Astrocyte (in vitro differentiated cells and primary cell): ENCODE results near the gene CISD1. TPM values are rescaled to one million over a fixed set of nuclear protein-coding genes. Genes with fewer than 3 reads are reported as not detected.

ENCODE experiments used
- DNase-seq: peaks from one replicate; pipeline ENCODE4 v3.0.0-alpha.2; 2010; ENCODE audit warnings: low read depth
- FAIRE-seq: peaks from 2 replicates; lab custom pipeline; 2011; peaks lifted over from hg19 to GRCh38; lab: Jason Lieb, UNC
- H2AFZ ChIP-seq: 2 replicates; pipeline ENCODE4 v1.6.0; 2012; ENCODE audit warnings: low read depth, low read length, inconsistent platforms
- H3K27ac ChIP-seq: 2 replicates; pipeline ENCODE4 v1.5.1; 2011; ENCODE audit warnings: low read depth, low read length, inconsistent platforms
- H3K27me3 ChIP-seq: 2 replicates; pipeline ENCODE4 v1.6.0; 2011; ENCODE audit warnings: low read length, inconsistent platforms; ENCODE audit not compliant: insufficient read depth
- H3K36me3 ChIP-seq: 2 replicates; pipeline ENCODE4 v1.5.1; 2011; ENCODE audit warnings: low read length, inconsistent platforms; ENCODE audit not compliant: insufficient read depth
- H3K4me1 ChIP-seq: 2 replicates; pipeline ENCODE4 v1.5.1; 2011; ENCODE audit warnings: low read length, inconsistent platforms; ENCODE audit not compliant: insufficient read depth
- H3K4me2 ChIP-seq: 2 replicates; pipeline ENCODE4 v1.6.0; 2012; ENCODE audit warnings: low read length, inconsistent platforms
- H3K4me3 ChIP-seq: 2 replicates; pipeline ENCODE4 v1.5.1; 2011; ENCODE audit warnings: low read depth, mild to moderate bottlenecking, low read length, inconsistent platforms; ENCODE audit not compliant: insufficient read depth
- H3K79me2 ChIP-seq: 2 replicates; pipeline ENCODE4 v1.6.0; 2012; ENCODE audit warnings: mild to moderate bottlenecking, low read length, inconsistent platforms; ENCODE audit not compliant: insufficient read depth
- H3K9ac ChIP-seq: 2 replicates; pipeline ENCODE4 v1.6.0; 2012; ENCODE audit warnings: mild to moderate bottlenecking, low read length, inconsistent platforms
- H3K9me3 ChIP-seq: 2 replicates; pipeline ENCODE4 v1.5.1; 2012; ENCODE audit warnings: low read depth, mild to moderate bottlenecking, low read length, inconsistent platforms; ENCODE audit not compliant: insufficient read depth
- H4K20me1 ChIP-seq: 2 replicates; pipeline ENCODE4 v1.6.0; 2012; ENCODE audit warnings: low read length, inconsistent platforms; ENCODE audit not compliant: insufficient read depth
- H3K27ac Mint-ChIP-seq: one replicate; pipeline ENCODE4 v1.8.0; 2021; ENCODE audit warnings: mild to moderate bottlenecking, mixed read lengths; ENCODE audit not compliant: unreplicated experiment
- H3K27me3 Mint-ChIP-seq: one replicate; pipeline ENCODE4 v1.8.0; 2021; ENCODE audit warnings: low read depth, mixed read lengths; ENCODE audit not compliant: unreplicated experiment
- H3K36me3 Mint-ChIP-seq: one replicate; pipeline ENCODE4 v1.8.0; 2021; ENCODE audit warnings: low read depth, mixed read lengths; ENCODE audit not compliant: unreplicated experiment
- H3K4me1 Mint-ChIP-seq: one replicate; pipeline ENCODE4 v1.8.0; 2021; ENCODE audit warnings: low read depth, mixed read lengths; ENCODE audit not compliant: unreplicated experiment
- H3K4me3 Mint-ChIP-seq: one replicate; pipeline ENCODE4 v1.8.0; 2021; ENCODE audit warnings: mild to moderate bottlenecking, moderate library complexity, mixed read lengths; ENCODE audit not compliant: unreplicated experiment
- H3K9me3 Mint-ChIP-seq: one replicate; pipeline ENCODE4 v1.8.0; 2021; ENCODE audit warnings: mild to moderate bottlenecking, mixed read lengths; ENCODE audit not compliant: unreplicated experiment
- EZH2 ChIP-seq: IDR thresholded peaks from 2 replicates; pipeline ENCODE4 v1.6.1; 2012; ENCODE audit warnings: mild to moderate bottlenecking, low read length, inconsistent platforms; ENCODE audit not compliant: insufficient read depth
- total RNA-seq: library from RNA; stranded (reverse); gene quantifications from 2 replicates; pipeline ENCODE4 v1.2.1, GENCODE V29; 2021
- TF ChIP-seq, protein P1 (sequence below): IDR thresholded peaks from 2 replicates; pipeline ENCODE4 v1.5.1; 2011; ENCODE audit warnings: low read depth, mild to moderate bottlenecking, inconsistent platforms, low read length, moderate library complexity; ENCODE audit not compliant: insufficient read depth

CISD1 gene
- total RNA-seq, 1 donor from 2014 or later = 36.3 TPM

DNA sequence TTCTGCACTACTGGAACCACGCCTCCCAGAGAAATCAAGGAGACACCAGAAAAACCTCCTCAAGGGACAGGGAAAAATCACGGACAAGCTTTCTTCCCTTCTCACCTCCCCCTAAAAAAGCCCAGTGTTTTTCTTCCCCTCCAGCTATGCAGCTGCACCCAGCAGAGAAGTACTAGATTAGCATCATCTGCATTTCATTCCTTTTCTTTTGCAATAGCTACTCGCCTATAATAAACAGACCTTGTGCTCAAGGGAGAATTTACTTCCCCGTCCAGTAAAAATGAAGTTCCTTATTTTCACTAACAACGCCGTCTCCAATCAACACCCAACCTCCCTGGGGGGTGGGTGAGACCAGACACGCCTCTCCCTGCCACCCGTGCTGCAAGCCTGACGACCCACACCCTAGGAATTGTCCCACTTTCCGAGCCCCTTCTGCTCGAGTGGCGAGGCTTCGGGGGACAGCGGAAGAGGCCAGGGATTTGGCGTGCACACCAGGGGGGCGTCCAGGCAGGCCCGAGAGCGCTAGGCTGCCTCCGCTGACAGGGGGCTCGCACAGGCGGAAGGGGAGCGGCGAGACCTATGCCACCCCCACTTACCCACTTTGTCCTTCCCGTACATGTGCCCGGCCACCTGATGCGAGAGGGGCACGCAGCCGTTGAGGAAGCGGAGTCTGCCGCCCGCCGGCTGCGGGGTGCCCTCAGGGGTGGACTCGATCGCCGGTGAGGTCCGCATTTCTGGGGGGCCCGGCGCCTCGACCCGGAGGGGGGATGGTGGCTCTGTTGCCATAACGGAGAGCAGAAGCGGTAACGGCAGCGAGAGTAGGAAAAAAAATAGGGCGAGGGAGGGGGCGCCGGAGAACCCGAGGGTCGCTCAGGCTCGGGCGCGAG lies 1.9 kb upstream of the CISD1 start:
- peak; percentile 47 for DNase-seq
- Histone ChIP-seq H3K9ac (peak overlapping the region; percentile 85), H3K4me2 (peak overlapping the region; percentile 84), H3K27me3 (no peaks in the 10 kb centered on the region), H3K9me3 (no peaks in the 10 kb centered on the region), H3K27ac (peak overlapping the region; percentile 88), H3K79me2 (peaks cover 64% of the 10 kb centered on the region), H3K36me3 (no peaks in the 10 kb centered on the region), H2AFZ (peak overlapping the region; percentile 85), H3K4me3 (peak overlapping the region; percentile 83), H4K20me1 (no peaks in the 10 kb centered on the region), H3K4me1 (peaks cover 16% of the 10 kb centered on the region)
- Mint-ChIP-seq H3K9me3 (no peaks in the 10 kb centered on the region), H3K27me3 (no peaks in the 10 kb centered on the region), H3K4me3 (peak overlapping the region; percentile 99), H3K36me3 (peaks cover 2% of the 10 kb centered on the region), H3K27ac (peak overlapping the region; percentile 91), H3K4me1 (peaks cover 17% of the 10 kb centered on the region)
- no peak for FAIRE-seq
- TF ChIP-seq, protein P1, sequence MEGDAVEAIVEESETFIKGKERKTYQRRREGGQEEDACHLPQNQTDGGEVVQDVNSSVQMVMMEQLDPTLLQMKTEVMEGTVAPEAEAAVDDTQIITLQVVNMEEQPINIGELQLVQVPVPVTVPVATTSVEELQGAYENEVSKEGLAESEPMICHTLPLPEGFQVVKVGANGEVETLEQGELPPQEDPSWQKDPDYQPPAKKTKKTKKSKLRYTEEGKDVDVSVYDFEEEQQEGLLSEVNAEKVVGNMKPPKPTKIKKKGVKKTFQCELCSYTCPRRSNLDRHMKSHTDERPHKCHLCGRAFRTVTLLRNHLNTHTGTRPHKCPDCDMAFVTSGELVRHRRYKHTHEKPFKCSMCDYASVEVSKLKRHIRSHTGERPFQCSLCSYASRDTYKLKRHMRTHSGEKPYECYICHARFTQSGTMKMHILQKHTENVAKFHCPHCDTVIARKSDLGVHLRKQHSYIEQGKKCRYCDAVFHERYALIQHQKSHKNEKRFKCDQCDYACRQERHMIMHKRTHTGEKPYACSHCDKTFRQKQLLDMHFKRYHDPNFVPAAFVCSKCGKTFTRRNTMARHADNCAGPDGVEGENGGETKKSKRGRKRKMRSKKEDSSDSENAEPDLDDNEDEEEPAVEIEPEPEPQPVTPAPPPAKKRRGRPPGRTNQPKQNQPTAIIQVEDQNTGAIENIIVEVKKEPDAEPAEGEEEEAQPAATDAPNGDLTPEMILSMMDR = no peak
- no peak for TF ChIP-seq EZH2

DNA sequence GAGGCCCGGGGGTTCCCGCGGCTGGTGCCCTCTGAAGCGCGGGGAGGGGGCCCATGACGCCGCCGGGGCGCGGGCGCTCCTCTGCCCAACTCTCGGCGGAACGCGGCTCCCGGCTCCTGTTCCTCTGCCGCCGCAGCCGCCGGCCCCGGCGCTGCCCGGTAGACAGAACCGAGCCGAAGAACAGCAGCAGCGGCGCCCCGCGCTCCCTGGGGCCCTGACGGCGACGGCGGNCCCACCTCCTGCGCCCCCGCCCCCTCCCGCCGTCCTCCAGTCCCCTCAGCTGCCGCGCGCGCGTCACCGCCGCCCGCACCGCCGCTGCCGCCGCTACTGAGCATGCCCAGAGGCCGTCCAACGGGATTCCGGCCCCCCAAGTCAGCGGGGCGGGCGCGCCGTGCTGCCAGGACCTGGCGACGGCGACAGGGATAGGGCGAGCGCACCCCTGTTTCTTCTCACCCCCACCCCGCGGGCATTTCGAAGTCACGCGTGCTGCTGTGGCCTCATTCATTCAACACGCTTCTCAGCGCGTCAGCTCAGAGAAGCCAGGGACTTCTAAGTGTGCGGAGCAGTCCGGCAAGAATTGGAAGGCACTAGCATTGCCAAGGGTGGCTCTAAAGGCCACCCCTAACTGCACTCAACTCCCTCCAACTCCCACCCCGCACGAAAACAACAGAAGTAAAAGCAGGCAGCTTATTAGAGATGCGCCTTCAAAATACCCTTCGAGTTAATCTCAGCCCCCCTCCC lies 1.1 kb upstream of the CISD1 start, which contains the start of gene IPMK:
Gene IPMK (minus strand): TSS at position 182 of the 741 bp plus-strand sequence. CDS start 283 bp downstream, outside the sequence.
- Mint-ChIP-seq H3K27me3 (no peaks in the 10 kb centered on the region), H3K27ac (peak within 1 kb of the TSS; percentile 99), H3K4me1 (peaks cover 17% of the 10 kb centered on the region), H3K4me3 (peak within 1 kb of the TSS; percentile 99), H3K36me3 (peaks cover 2% of the 10 kb centered on the region), H3K9me3 (no peaks in the 10 kb centered on the region)
- H3K36me3 ChIP-seq = no peaks in the 10 kb centered on the region
- peak within 1 kb of the TSS; percentile 84 for H3K4me2 ChIP-seq
- H3K27ac ChIP-seq = peak within 1 kb of the TSS; percentile 88
- H2AFZ ChIP-seq = peak within 1 kb of the TSS; percentile 97
- TF ChIP-seq, protein P1 = no peak
- TF ChIP-seq EZH2 = no peak
- DNase-seq (peak; percentile 70), FAIRE-seq (no peak)
- no peaks in the 10 kb centered on the region for H4K20me1 ChIP-seq
- H3K9ac ChIP-seq = peak within 1 kb of the TSS; percentile 85
- H3K27me3 ChIP-seq = no peaks in the 10 kb centered on the region
- no peaks in the 10 kb centered on the region for H3K9me3 ChIP-seq
- H3K4me1 ChIP-seq = peaks cover 16% of the 10 kb centered on the region
- peaks cover 70% of the 10 kb centered on the region for H3K79me2 ChIP-seq
- H3K4me3 ChIP-seq = peak within 1 kb of the TSS; percentile 83
